ENCODE results near the gene GGNBP2. TPM values are rescaled to one million over a fixed set of nuclear protein-coding genes. Genes with fewer than 3 reads are reported as not detected.

GGNBP2 gene
- polyA plus RNA-seq, 1 experiment: 73.7 TPM

- Histone ChIP-seq H3K36me3 (ENCODE audit: control insufficient read depth, insufficient read depth, low read length) (peaks cover 4% of the 10 kb centered on the region), H3K27me3 (ENCODE audit: control insufficient read depth, insufficient read depth, low read length) (no peaks in the 10 kb centered on the region), H3K4me3 (ENCODE audit: low read depth, low read length) (peak overlapping the region; percentile 66)
- TF ChIP-seq CTCF (IDR thresholded peaks at IDR 0.05; ENCODE audit: insufficient read depth, low read depth, low read length): no peak
- no peak for DNase-seq (ENCODE audit: low read depth)
- ChIA-PET POLR2A (no interaction called here), CTCF (interaction anchor here (0.5 to 2.8 kb wide), 2 partner anchors 10 to 617 kb away, joined by 3 to 24 read pairs; partner anchors contain the start of gene MRM1)
Measured at GRCh38 chr17:36592316-36592715, 47.6 kb downstream of the GGNBP2 start.

DNA sequence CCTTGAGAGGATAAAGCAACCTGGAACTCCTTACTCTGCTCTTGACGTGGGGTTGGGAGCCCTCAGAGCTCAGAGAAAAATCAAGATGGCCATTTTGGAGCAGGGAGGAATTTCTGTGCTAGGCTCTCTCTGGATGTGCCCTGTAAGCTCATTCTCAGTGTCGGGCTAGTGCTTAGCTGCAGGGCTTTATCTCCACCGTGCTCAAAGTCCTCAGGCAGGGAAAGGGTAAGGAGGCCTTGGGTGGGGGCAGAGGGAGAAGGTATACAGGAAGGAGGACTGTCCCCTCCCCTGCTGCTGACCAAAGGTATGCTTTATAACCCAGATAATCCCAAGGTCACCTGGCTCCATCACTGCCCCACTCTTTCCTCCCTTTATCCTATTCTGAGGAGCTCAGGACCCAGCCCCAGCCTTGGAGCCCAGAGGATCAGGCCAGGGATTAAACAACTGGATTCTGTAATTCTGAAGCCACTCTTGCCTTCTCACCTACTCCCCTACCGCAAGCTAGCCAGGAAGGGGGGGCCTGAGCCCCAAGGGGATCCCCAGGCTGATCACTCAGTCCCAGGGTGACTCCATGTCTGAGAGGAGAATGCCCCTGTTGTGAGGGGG is 48.1 kb downstream of the GGNBP2 start:
- H3K4me3 ChIP-seq (ENCODE audit: low read depth, low read length): peak overlapping the region; percentile 66
- ChIA-PET CTCF (interaction anchor here (1.0 to 2.8 kb wide), 2 partner anchors 10 to 455 kb away, joined by 3 to 24 read pairs; partner anchors contain the start of gene MRM1), POLR2A (no interaction called here)
- TF ChIP-seq CTCF (IDR thresholded peaks at IDR 0.05; ENCODE audit: insufficient read depth, low read depth, low read length): no peak
- DNase-seq (ENCODE audit: low read depth): no peak
- H3K36me3 ChIP-seq (ENCODE audit: control insufficient read depth, insufficient read depth, low read length): peaks cover 2% of the 10 kb centered on the region
- no peaks in the 10 kb centered on the region for H3K27me3 ChIP-seq (ENCODE audit: control insufficient read depth, insufficient read depth, low read length)

- CTCF ChIA-PET: interaction anchor here (1.0 to 2.8 kb wide), 3 partner anchors 9 to 454 kb away, joined by 3 to 24 read pairs (median 3); partner anchors contain the start of gene MRM1
- Histone ChIP-seq H3K36me3 (ENCODE audit: control insufficient read depth, insufficient read depth, low read length) (no peaks in the 10 kb centered on the region; the same call in none of the 2 replicates), H3K27me3 (ENCODE audit: control insufficient read depth, insufficient read depth, low read length) (no peaks in the 10 kb centered on the region), H3K4me3 (ENCODE audit: low read depth, low read length) (no peak overlapping the region)
- no peak for DNase-seq (ENCODE audit: low read depth)
- no peak for TF ChIP-seq CTCF (IDR thresholded peaks at IDR 0.05; ENCODE audit: insufficient read depth, low read depth, low read length)
- POLR2A ChIA-PET: no interaction called here
Measured at GRCh38 chr17:36593656-36594316, 49.1 kb downstream of the GGNBP2 start.

DNA sequence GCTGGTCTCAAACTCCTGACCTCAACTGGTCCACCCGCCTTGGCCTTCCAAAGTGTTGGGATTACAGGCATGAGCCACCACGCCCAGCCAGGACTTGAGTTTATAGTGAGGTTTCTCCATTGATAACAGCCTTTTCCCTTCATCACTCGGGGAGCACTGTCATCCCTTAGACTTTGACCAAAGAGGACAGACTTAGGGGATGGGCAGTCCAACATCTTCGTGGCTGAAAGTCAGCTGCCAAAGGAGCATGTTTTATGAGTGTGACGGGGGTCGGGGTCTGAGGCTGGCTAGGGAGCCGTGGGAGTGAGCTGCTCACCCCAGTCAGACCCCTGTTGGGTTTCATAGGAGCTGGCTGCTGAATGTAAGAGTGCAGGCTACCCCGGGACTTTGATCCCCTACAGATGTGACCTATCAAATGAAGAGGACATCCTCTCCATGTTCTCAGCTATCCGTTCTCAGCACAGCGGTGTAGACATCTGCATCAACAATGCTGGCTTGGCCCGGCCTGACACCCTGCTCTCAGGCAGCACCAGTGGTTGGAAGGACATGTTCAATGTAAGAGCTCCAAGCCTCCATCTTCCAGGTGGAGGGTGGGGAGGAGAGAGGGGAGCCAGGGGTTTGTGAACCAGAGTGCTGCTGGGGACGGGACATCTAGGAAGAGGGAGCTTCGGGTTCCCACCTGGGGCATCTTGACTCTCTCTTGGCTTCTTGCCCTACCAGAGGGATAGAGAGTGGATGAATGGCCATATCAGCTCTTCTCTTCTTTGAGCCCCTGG is 50.1 kb downstream of the GGNBP2 start:
- Histone ChIP-seq H3K36me3 (ENCODE audit: control insufficient read depth, insufficient read depth, low read length) (peaks cover 1% of the 10 kb centered on the region), H3K27me3 (ENCODE audit: control insufficient read depth, insufficient read depth, low read length) (no peaks in the 10 kb centered on the region), H3K4me3 (ENCODE audit: low read depth, low read length) (no peak overlapping the region)
- ChIA-PET CTCF (interaction anchor here (0.9 to 2.8 kb wide), 3 partner anchors 8 to 35 kb away, joined by 3 to 24 read pairs (median 3); partner anchors contain the start of gene MRM1), POLR2A (no interaction called here)
- DNase-seq (ENCODE audit: low read depth): no peak
- TF ChIP-seq CTCF (IDR thresholded peaks at IDR 0.05; ENCODE audit: insufficient read depth, low read depth, low read length): no peak

DNA sequence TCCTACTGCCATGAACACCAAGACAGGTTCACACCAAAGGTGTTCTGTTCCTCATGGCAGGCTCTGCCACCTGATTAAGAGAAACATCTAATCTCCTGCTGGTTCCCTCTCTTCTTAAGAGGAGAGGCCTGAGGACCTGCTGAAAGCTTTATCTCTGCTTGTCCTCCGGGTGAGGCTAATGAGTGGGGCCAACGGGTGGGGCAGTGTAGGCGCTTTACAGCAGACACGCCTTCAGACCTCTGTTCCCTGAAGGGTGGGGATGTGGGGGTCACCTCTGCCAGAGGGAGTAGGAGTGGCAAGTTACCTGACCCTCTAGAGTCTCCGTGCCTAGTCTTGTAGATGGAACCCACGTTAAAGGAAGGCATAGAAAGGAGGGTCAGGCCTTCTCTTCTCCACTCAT is 52.5 kb downstream of the GGNBP2 start:
- ChIA-PET CTCF (no interaction called here), POLR2A (no interaction called here)
- TF ChIP-seq CTCF (IDR thresholded peaks at IDR 0.05; ENCODE audit: insufficient read depth, low read depth, low read length): no peak
- DNase-seq (ENCODE audit: low read depth): no peak
- Histone ChIP-seq H3K36me3 (ENCODE audit: control insufficient read depth, insufficient read depth, low read length) (peaks cover 1% of the 10 kb centered on the region; the same call in 1 of the 2 replicates), H3K4me3 (ENCODE audit: low read depth, low read length) (no peak overlapping the region), H3K27me3 (ENCODE audit: control insufficient read depth, insufficient read depth, low read length) (no peaks in the 10 kb centered on the region)
